NCI-H524 (cell line): ENCODE results near the gene TTYH3.
"Not testable (repeated sequence)": the region's sequence is repeated elsewhere in the genome, so short reads cannot be mapped to it uniquely, and the experiment has no call there.

Experiments
- DNase-seq, 2 experiments: peaks; one replicate each; lab custom pipeline; 2025; lab: John Stamatoyannopoulos, UW

The TTYH3 gene

DNA sequence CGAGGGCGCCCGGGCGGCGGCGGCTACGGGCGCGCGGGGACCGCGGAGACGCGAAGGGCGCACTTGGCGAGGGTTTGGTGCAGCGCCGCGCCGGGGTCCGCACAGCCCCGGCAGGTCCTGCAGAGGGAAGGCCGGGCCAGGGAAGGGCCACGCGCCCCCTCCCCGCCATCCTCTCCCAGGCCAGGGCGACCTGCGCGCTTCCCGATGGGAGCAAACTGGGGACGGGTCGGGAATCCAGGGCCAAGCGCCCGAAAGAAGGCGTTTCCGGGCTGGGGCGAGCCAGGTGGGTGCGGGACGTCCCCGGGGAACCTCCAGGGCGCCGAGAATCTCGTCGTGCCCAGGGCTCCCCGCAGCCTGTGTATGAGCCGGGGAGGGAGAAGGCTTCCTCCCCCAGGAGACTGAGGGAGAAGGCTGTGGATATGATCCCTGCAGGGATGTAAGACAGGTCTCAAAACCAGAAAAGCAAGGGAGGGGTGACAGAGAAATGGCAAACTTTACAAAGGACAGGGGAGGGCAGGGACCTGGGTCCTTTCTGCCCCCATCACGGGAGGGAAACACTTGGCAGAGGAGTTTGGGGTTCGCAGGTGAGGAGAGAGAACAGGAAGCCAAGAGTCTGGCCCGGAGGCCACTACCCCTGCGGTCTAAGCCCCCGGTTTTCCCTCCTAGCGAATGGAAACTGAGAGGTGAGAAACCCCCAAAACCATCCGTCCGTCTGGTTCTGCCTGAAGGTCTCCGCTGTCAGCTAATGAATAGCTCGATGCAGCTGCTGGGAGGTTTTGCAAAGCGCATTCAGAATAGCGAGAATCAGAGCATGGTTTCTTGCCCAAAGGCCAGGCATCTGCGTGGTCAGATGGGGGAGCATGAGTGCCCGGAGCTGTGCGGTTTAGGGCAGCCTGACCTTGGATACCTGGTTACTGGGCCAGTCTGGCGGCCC lies 56.9 kb downstream of the TTYH3 start:
- peak in 1 of 2 experiments; percentile 26 for DNase-seq

- DNase-seq = no peak
Observed at GRCh38 chr7:2689343-2689847, 57.6 kb downstream of the TTYH3 start.

DNA sequence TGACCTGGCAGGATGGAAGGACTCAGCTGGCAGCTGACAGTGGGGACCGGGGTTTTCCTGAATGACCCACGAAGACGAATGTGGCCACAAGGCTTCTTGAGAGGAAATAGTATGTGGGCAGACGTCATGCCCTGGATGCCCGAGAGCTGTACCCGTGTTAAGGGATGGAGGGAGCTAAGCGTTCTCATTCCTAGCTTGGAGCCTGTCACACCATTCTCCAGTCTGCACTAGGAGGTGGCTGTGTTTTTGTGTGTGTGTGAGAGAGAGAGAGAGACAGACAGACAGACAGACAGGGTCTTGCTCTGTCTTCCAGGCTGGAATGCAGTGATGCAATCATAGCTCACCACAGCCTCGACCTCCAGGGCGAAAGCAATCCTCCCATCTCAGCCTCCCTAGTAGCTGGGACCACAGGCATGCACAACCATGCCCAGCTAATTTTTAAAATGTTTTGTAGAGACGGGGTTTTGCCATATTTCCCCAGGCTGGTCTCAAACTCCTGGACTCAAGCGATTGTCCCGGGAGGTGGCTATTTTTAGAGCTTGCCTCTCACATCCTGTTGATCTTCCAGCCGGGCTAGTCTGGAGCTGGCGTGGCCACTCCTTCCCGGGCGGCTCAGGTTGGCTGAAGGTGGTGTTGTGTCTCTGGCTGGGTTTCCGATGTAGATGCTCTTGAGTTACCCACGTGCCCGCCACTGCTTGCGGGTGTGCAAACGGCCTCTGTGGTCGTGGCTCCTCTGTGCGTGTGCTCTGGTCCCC lies 58.3 kb downstream of the TTYH3 start:
- no peak for DNase-seq

DNA sequence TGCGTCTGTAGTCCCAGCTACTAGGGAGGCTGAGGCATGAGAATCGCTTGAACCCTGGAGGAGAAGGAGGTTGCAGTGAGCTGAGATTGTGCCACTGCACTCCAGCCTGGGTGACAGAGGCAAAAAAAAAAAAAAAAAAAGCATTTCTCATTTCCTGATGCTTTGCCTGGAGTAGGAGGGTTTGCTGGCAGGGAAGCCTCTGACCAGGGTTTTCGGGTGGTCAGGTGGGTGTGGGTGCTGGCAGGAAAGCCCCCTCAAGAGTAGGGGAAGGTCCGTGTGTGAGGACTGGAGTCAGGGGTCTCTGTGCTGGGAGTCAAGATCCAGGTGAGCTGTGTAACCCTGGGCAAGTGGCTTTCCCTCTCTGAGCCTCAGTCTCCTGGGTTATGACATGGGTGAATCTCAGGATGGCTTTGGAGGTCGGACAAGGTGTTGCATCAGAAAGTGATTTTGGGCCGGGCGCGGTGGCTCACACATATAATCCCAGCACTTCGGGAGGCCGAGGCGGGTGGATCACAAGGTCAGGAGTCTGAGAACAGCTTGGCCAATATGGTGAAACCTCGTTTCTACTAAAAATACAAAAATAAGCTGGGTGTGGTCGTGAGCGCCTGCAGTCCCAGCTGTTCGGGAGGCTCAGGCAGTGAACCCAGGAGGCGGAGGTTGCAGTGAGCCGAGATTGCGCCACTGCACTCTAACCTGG lies 59.4 kb downstream of the TTYH3 start:
- no peak for DNase-seq

- DNase-seq = not testable (repeated sequence)
Observed at GRCh38 chr7:2691932-2692439, 60.2 kb downstream of the TTYH3 start.

DNA sequence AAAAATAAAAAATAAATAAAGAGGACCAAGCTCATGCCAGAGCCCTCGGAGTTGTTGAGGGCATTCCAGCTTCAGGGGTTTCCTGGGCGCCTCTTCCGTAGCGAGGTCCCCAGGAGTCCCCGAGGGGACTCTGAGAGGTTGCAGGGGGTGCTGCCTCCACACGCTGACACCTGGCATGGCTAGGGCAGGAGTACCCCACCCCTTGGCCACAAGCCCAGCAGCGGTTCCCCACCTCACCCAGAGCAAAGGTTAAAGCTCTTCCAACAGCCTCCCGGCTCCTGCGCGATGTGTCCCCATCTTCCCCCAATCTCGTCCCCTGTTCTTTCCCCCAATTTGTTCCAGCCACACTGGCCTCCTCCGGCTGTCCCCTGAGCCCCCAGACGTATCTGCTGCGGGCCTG lies 60.8 kb downstream of the TTYH3 start:
- no peak for DNase-seq

GRCh38 chr7:2693420-2694121 lies 61.8 kb downstream of the TTYH3 start:
- DNase-seq = not testable (repeated sequence)

DNA sequence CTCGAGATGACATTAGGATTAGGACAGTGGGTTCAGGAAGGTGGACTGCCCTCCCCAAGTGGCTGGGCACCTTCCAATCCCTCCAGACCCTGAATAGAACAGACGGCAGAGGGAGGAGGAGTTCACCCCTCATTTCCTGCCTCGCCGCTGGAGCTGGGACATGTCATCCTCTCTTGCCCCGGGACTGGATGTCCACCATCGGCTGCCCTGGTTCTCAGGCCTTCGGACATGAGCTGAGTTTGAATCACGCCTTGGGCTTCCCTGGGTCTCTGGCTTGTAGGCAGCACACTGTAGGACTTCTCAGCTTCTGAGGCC lies 62.3 kb downstream of the TTYH3 start:
- not testable (repeated sequence) for DNase-seq

- no peak for DNase-seq
Observed at GRCh38 chr7:2698581-2699288, 66.9 kb downstream of the TTYH3 start.

DNA sequence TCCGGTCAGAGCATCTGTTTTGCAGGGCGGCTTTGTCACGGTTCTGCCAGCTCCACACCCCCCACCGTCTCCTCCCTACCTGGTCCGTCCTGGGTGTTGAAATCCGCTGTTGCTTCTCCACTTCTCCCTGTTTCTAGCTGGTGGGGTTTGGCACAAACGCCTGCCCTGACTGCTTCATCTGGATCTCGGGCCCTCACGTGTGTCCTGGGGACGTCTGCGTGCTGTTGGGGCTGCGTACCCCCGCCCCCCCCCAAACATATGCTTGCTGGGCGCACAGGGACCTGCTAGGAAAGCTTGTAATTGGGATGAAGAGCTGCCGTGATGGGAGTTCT lies 67.5 kb downstream of the TTYH3 start:
- peak in 1 of 2 experiments; percentile 9 for DNase-seq

- DNase-seq = no peak
Observed at GRCh38 chr7:2700141-2700850, 68.5 kb downstream of the TTYH3 start.

- no peak for DNase-seq
Observed at GRCh38 chr7:2701424-2701823, 69.6 kb downstream of the TTYH3 start.

DNA sequence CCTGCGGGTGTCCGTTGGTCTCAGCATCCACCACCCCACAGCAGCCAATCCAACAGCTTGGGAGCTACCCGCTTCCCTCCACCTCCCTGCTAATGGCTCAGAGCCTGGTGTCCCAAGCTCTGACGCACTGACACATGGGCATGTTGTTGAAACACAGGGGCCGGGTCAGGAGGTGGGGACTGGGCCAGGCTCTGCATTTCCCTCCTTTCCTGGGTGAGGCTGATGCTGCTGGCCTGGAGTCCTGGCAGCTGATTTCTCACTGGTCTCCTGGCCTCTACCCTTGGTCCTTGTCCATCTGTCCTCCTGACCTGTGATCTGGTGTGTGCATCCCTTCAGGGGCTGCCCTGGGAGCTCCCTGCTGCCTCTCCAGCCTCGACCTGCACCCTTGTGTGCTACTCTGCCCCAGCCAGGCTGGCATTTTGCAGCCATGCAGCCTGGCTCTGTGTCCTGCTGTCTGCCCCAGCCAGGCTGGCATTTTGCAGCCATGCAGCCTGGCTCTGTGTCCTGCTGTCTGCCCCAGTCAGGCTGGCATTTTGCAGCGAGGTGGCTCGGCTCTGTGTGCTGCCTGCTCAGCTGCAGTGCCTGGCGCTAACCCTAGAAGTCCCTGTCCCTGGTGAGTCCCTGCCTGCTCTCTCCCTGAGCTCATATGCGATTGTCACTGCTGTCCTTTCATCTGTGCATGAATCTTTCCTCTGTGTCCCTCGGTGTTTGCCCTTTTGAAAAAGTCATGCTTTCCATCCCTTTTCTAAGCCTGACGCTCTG lies 70.2 kb downstream of the TTYH3 start:
- DNase-seq = no peak

GRCh38 chr7:2702594-2702957 lies 70.8 kb downstream of the TTYH3 start:
- DNase-seq = peak in 1 of 2 experiments; percentile 12

DNA sequence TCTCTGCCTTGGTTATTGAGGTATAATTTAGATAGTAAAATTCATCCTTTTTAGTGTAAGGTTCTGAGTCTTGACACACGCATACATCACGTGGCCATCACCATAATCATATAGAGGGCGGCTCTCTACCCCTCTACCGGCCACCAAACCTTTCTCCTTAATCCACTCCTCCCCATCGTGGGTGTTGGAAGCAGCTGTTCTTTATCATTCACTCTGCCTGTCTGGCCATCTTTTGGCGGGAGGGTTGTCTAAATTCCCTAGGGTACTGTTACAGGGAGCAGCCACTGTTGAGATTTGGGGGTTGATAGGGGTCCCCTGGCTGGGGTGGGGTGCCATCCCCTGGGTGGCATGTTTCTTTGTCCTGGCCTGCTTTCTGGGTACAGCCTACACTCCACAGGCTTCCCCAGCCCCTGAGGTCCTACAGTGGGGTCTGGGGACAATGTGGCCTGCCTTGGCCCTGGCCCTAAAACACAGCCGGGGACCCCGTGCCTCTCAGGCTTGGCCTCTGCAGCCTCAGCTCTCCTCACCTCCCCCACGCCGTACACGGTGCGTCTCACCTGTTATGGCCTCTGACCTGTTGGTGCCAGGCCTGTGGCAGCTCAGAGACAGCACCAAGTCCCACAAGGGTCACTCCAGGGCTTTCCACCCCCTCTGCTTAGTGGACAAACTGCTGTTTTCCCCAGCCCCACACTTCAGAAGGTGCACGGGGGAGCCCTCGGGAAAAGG lies 73.7 kb downstream of the TTYH3 start:
- DNase-seq = no peak

- DNase-seq = no peak
Observed at GRCh38 chr7:2706685-2707126, 74.9 kb downstream of the TTYH3 start.

- DNase-seq = no peak
Observed at GRCh38 chr7:2707481-2707880, 75.7 kb downstream of the TTYH3 start.

GRCh38 chr7:2708041-2708440 lies 76.3 kb downstream of the TTYH3 start:
- DNase-seq = no peak
